BLaER1 (cell line): ENCODE data around the gene MTUS2.

Experiments
- H3K27ac ChIP-seq: shearing (Covaris generic); formaldehyde crosslinking; 2 replicates; pipeline ENCODE4 v1.8.1; 2022
- H3K27me3 ChIP-seq: shearing (Covaris generic); formaldehyde crosslinking; 2 replicates; pipeline ENCODE4 v1.8.1; 2022
- H3K36me3 ChIP-seq: shearing (Covaris generic); formaldehyde crosslinking; 2 replicates; pipeline ENCODE4 v1.8.1; 2022
- H3K4me1 ChIP-seq: shearing (Covaris generic); formaldehyde crosslinking; 2 replicates; pipeline ENCODE4 v1.8.1; 2022
- H3K4me2 ChIP-seq: shearing (Covaris generic); formaldehyde crosslinking; 2 replicates; pipeline ENCODE4 v1.8.1; 2022
- H3K4me3 ChIP-seq: shearing (Covaris generic); formaldehyde crosslinking; 2 replicates; pipeline ENCODE4 v1.8.1; 2022
- H3K9ac ChIP-seq: shearing (Covaris generic); formaldehyde crosslinking; 2 replicates; pipeline ENCODE4 v1.8.1; 2022
- H3K9me3 ChIP-seq: shearing (Covaris generic); formaldehyde crosslinking; 2 replicates; pipeline ENCODE4 v1.8.1; 2022
- H4K20me1 ChIP-seq: shearing (Covaris generic); formaldehyde crosslinking; 2 replicates; pipeline ENCODE4 v1.8.1; 2022
- Cebpa-rat ChIP-seq: shearing (Covaris generic); IDR thresholded peaks from 2 replicates; pipeline ENCODE4 v1.8.1; 2022

The MTUS2 gene

GRCh38 chr13:28820099-28821051 lies at the start of gene MTUS2:
Gene MTUS2, plus strand, starts transcription at chr13:28820339.
- TF ChIP-seq Cebpa-rat, result no peak
- Histone ChIP-seq H3K36me3 (no peaks in the 10 kb centered on the region), H3K4me3 (peak within 1 kb of the TSS; percentile 71), H3K9ac (peak within 1 kb of the TSS; percentile 50; the same call in 1 of the 2 replicates), H3K27ac (no peak within 1 kb of the TSS), H3K9me3 (peaks cover 12% of the 10 kb centered on the region; the same call in 1 of the 2 replicates), H3K4me1 (peaks cover 8% of the 10 kb centered on the region), H4K20me1 (no peaks in the 10 kb centered on the region), H3K27me3 (peaks cover 55% of the 10 kb centered on the region), H3K4me2 (peak within 1 kb of the TSS; percentile 95)

DNA sequence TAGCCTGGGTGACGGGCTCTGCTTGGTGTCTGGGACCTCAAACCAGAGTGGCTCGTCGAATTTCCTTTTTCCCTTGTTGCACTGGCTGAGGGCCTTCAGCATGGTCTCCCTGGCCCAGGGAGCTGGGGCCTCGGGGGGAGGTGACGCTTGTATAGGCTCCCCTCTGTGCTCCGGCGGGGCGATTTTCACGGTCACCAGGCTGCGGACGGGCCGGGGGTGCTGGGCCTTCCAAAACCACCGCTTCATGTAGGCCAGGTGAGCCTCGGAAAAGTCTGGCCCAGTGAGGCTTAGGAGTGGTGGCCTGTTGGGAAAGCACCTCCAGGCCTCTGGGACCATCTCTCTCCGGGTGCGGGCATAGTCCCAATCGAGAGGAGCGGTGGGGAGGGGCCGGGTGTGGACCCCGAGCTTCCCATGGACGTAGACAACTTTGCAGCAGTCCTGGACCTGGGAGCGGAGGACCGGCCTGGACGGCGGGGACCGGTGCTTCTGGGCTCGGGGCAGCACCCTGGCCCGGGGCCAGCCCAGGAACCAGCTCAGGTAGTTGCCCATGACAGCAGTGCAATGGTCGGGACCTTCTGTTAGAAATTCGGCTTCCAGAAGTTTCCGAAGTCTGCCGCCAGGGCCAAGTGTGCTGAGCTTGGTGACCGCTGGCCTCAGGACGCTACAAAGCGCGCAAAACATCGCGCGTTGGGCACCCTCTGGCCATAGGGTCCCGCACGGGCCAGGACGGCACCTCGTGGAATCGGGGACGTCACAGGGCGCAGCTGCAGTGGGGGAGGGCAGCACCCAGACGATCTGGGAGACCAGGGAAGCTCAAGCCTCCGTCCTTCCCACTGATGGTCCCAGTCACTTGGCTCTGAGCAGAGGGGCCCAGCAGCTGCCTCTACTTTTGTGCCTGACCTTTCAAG lies 41.6 kb upstream of the MTUS2 start:
- Histone ChIP-seq H3K4me1 (no peaks in the 10 kb centered on the region), H4K20me1 (no peaks in the 10 kb centered on the region), H3K27me3 (no peaks in the 10 kb centered on the region), H3K4me2 (no peak overlapping the region), H3K4me3 (no peak overlapping the region), H3K27ac (no peak overlapping the region), H3K9ac (no peak overlapping the region), H3K9me3 (peaks cover 15% of the 10 kb centered on the region), H3K36me3 (no peaks in the 10 kb centered on the region)
- no peak for TF ChIP-seq Cebpa-rat

DNA sequence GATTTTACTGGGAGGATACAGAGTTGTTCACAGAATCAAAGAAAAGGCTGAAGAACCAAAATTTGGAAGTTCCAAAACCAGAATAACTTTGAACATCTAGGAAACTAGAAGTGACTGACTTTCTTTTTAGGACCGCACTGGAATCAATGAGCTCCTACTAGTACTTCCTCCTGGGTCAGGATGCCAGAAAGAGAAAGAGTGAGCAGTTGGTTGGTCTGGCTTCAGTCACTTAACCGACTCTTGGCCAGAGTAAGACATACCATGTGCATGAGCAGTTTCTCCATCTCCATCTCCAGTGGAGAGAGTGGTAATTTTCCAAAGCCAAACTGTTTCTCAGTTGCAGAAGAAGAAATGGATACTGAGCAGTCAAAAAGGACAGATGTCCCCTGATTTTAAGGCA lies 27.1 kb upstream of the MTUS2 start:
- H3K27me3 ChIP-seq, result no peaks in the 10 kb centered on the region
- no peaks in the 10 kb centered on the region for H3K4me1 ChIP-seq
- no peak for TF ChIP-seq Cebpa-rat
- no peaks in the 10 kb centered on the region for H3K36me3 ChIP-seq
- no peak overlapping the region for H3K4me2 ChIP-seq
- no peak overlapping the region for H3K4me3 ChIP-seq
- no peak overlapping the region for H3K27ac ChIP-seq
- H4K20me1 ChIP-seq, result no peaks in the 10 kb centered on the region
- no peak overlapping the region for H3K9ac ChIP-seq
- H3K9me3 ChIP-seq, result no peaks in the 10 kb centered on the region

DNA sequence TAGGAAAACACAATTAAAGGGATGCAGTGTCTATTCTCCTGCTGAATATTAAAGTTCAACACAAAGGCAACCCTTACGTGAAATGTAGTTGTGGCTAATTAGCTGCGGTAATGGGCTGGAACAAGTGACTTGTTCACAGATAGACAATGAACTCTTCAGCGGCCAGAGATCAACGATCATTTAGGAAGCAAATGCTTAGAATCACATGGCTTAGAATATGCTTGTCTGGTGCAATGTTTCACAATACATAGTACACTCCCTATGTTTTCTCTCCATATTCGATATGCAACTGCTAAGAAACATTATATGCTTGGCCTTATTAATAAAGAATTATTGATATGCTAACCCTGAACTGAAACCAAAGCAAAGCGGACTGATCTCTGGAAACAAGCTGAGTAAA lies 25.7 kb upstream of the MTUS2 start:
- Histone ChIP-seq H3K36me3 (no peaks in the 10 kb centered on the region), H3K4me2 (no peak overlapping the region), H3K9me3 (no peaks in the 10 kb centered on the region), H3K4me1 (no peaks in the 10 kb centered on the region), H4K20me1 (no peaks in the 10 kb centered on the region), H3K27ac (no peak overlapping the region), H3K27me3 (no peaks in the 10 kb centered on the region), H3K4me3 (no peak overlapping the region), H3K9ac (no peak overlapping the region)
- no peak for TF ChIP-seq Cebpa-rat

- no peak overlapping the region for H3K9ac ChIP-seq
- H3K27me3 ChIP-seq, result no peaks in the 10 kb centered on the region
- H3K4me2 ChIP-seq, result no peak overlapping the region
- H3K4me1 ChIP-seq, result no peaks in the 10 kb centered on the region
- no peaks in the 10 kb centered on the region for H3K9me3 ChIP-seq
- no peaks in the 10 kb centered on the region for H4K20me1 ChIP-seq
- TF ChIP-seq Cebpa-rat, result no peak
- H3K36me3 ChIP-seq, result no peaks in the 10 kb centered on the region
- H3K4me3 ChIP-seq, result no peak overlapping the region
- H3K27ac ChIP-seq, result no peak overlapping the region
These were observed 23.2 kb upstream of the MTUS2 start for GRCh38 chr13:28796938-28797257.

GRCh38 chr13:28805193-28805819 lies 14.8 kb upstream of the MTUS2 start:
- Histone ChIP-seq H3K27me3 (no peaks in the 10 kb centered on the region), H3K4me2 (no peak overlapping the region), H3K9ac (no peak overlapping the region), H3K4me3 (no peak overlapping the region), H3K27ac (no peak overlapping the region), H3K9me3 (peaks cover 32% of the 10 kb centered on the region), H3K36me3 (no peaks in the 10 kb centered on the region), H4K20me1 (no peaks in the 10 kb centered on the region), H3K4me1 (no peaks in the 10 kb centered on the region)
- no peak for TF ChIP-seq Cebpa-rat

DNA sequence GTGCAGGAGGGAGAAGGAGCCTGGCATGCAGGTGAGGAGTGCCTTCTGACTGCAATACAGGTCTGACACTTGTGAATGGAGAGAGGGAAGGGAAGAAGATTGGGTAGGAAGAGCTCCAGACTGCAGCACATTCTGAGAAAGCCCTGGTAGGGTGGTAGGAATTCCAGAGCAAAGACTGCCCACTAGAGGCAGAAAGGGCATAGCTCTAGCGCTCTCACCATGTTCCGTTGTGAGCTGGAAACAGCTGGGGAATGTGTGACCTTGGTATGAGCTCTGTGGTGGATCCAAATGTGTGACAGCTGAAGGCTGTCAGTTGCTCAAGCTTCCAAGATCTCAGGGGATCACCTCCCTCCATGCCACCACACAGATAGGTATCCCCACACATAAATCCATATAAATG lies 2.9 kb upstream of the MTUS2 start:
- Histone ChIP-seq H3K9ac (no peak overlapping the region), H3K27ac (no peak overlapping the region), H4K20me1 (no peaks in the 10 kb centered on the region), H3K27me3 (peaks cover 47% of the 10 kb centered on the region), H3K4me1 (peaks cover 8% of the 10 kb centered on the region), H3K36me3 (no peaks in the 10 kb centered on the region), H3K4me3 (no peak overlapping the region), H3K9me3 (0 out of 2 replicates have a peak, but pooled peaks cover 4% of the 10 kb centered on the region), H3K4me2 (no peak overlapping the region)
- no peak for TF ChIP-seq Cebpa-rat

DNA sequence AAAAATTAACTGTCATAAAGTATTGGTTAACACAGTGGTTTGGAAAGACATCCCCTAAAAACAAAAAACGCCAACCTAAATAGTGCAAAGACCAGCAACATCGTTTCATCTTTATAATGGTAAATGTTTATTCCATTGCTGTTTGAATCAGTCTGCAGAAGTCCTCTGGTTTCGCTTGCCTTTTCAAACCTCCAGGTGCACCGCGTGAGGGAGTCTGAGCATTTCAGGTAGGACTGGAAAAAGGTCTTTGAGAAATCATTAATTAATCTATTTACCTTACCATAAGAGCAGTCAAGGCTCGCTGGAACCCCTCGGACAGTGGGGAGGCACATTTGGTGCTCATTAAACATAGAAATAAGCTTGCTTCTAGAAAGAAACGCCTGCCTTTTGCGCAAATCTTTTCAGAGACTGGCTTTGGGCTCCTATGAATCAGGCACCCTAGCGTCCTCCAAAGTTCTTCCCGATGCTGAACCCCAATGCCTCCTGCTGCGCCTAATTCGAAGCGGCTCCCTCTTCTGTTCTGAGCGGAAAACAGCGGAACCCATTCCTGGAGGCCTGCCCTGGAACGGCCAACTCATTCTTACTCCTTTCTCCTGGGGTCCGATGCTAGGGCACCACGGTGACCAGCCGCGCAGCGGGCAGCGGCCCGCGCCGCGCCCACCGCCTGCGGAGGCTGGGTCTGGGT lies 951 bp upstream of the MTUS2 start:
- no peak for TF ChIP-seq Cebpa-rat
- no peak overlapping the region for H3K4me3 ChIP-seq
- peaks cover 12% of the 10 kb centered on the region; the same call in 1 of the 2 replicates for H3K9me3 ChIP-seq
- no peak overlapping the region for H3K27ac ChIP-seq
- peaks cover 8% of the 10 kb centered on the region for H3K4me1 ChIP-seq
- H3K9ac ChIP-seq, result no peak overlapping the region
- H4K20me1 ChIP-seq, result no peaks in the 10 kb centered on the region
- H3K4me2 ChIP-seq, result no peak overlapping the region; the same call in 1 of the 2 replicates
- H3K27me3 ChIP-seq, result peaks cover 55% of the 10 kb centered on the region
- H3K36me3 ChIP-seq, result no peaks in the 10 kb centered on the region

DNA sequence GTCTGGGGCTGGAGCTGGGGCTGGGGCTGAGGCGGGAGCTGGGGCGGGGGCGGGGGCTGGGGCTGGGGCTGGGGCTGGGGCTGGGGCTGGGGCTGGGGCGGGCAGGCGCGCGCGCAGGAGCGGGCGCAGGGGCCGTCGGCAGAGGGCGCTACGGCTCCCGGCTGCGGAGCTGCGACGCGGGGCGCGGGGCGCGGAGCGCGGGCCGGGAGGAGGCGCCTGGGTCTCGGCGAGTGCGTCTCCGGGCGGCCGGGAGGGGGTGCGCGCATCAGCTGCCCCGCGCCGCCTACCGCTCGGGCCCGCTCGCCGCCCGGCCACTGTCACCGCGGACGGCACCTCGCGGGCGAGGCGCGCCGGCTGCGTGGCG lies 422 bp upstream of the MTUS2 start:
- peak overlapping the region; percentile 71 for H3K4me3 ChIP-seq
- H4K20me1 ChIP-seq, result no peaks in the 10 kb centered on the region
- H3K4me2 ChIP-seq, result peak overlapping the region; percentile 95
- H3K9ac ChIP-seq, result peak overlapping the region; percentile 50; the same call in 1 of the 2 replicates
- H3K27ac ChIP-seq, result no peak overlapping the region
- H3K4me1 ChIP-seq, result peaks cover 8% of the 10 kb centered on the region
- peaks cover 55% of the 10 kb centered on the region for H3K27me3 ChIP-seq
- TF ChIP-seq Cebpa-rat, result no peak
- H3K36me3 ChIP-seq, result no peaks in the 10 kb centered on the region
- H3K9me3 ChIP-seq, result peaks cover 12% of the 10 kb centered on the region; the same call in 1 of the 2 replicates
